Cortex of kidney (tissue), 1 donor: ENCODE data around the gene ZNF48.

ENCODE experiments used
- DNase-seq: peaks from one replicate; lab custom pipeline; 2025; lab: John Stamatoyannopoulos, UW

ZNF48 gene

GRCh38 chr16:30407804-30408534 is 12.7 kb downstream of the ZNF48 start:
- DNase-seq = no peak

GRCh38 chr16:30409125-30410060 is 14.2 kb downstream of the ZNF48 start:
- DNase-seq = no peak

GRCh38 chr16:30413112-30413806 is 18.0 kb downstream of the ZNF48 start:
- DNase-seq = no peak

- no peak for DNase-seq
These were observed 18.9 kb downstream of the ZNF48 start for GRCh38 chr16:30414159-30414558.

- DNase-seq = no peak
These were observed 20.9 kb downstream of the ZNF48 start for GRCh38 chr16:30416047-30416603.

GRCh38 chr16:30416624-30417528 is 21.7 kb downstream of the ZNF48 start:
- DNase-seq = no peak

- DNase-seq = no peak
These were observed 22.5 kb downstream of the ZNF48 start for GRCh38 chr16:30417529-30418349.

GRCh38 chr16:30418350-30419181 is 23.3 kb downstream of the ZNF48 start:
- no peak for DNase-seq

- no peak for DNase-seq
These were observed 25.8 kb downstream of the ZNF48 start for GRCh38 chr16:30421010-30421409.

- DNase-seq = no peak
These were observed 32.8 kb downstream of the ZNF48 start for GRCh38 chr16:30428055-30428454.

GRCh38 chr16:30429418-30429677 is 34.1 kb downstream of the ZNF48 start:
- no peak for DNase-seq

GRCh38 chr16:30429678-30430427 is 34.6 kb downstream of the ZNF48 start, which contains the start of gene DCTPP1:
Gene DCTPP1 (minus strand): TSS chr16:30430030. CDS start chr16:30429980, 50 bp downstream.
- no peak for DNase-seq

GRCh38 chr16:30430428-30430970 is 35.3 kb downstream of the ZNF48 start:
- DNase-seq = no peak

- DNase-seq = no peak
These were observed 39.6 kb downstream of the ZNF48 start for GRCh38 chr16:30434852-30435251.

GRCh38 chr16:30437511-30438046 is 42.4 kb downstream of the ZNF48 start:
- no peak for DNase-seq

GRCh38 chr16:30438835-30439234 is 43.6 kb downstream of the ZNF48 start:
- no peak for DNase-seq

- no peak for DNase-seq
These were observed 44.6 kb downstream of the ZNF48 start for GRCh38 chr16:30439720-30440348.

GRCh38 chr16:30443631-30444030 is 48.4 kb downstream of the ZNF48 start:
- no peak for DNase-seq
